ENCODE results near the gene CTU2.

- TF ChIP-seq EP300 (IDR thresholded peaks at IDR 0.05) = no peak
- TF ChIP-seq, protein P1, sequence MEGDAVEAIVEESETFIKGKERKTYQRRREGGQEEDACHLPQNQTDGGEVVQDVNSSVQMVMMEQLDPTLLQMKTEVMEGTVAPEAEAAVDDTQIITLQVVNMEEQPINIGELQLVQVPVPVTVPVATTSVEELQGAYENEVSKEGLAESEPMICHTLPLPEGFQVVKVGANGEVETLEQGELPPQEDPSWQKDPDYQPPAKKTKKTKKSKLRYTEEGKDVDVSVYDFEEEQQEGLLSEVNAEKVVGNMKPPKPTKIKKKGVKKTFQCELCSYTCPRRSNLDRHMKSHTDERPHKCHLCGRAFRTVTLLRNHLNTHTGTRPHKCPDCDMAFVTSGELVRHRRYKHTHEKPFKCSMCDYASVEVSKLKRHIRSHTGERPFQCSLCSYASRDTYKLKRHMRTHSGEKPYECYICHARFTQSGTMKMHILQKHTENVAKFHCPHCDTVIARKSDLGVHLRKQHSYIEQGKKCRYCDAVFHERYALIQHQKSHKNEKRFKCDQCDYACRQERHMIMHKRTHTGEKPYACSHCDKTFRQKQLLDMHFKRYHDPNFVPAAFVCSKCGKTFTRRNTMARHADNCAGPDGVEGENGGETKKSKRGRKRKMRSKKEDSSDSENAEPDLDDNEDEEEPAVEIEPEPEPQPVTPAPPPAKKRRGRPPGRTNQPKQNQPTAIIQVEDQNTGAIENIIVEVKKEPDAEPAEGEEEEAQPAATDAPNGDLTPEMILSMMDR (IDR thresholded peaks at IDR 0.05) = no peak
Observed at GRCh38 chr16:88722784-88723506, 16.6 kb downstream of the CTU2 start.

Measured in stomach (tissue), 4 donors.